HFF-Myc (cell line): ENCODE data around the gene CABLES2.

Source experiments
- DNase-seq: peaks from one replicate; pipeline ENCODE4 v3.0.0-alpha.2; 2011; ENCODE audit warnings: low read depth; ENCODE audit errors: extremely low read depth
- H3K4me3 ChIP-seq: replicated peaks from 2 replicates; pipeline ENCODE4 v1.5.1; 2011; ENCODE audit warnings: low read depth, mild to moderate bottlenecking, control low read depth, low read length
- CTCF ChIP-seq: IDR thresholded peaks from 2 replicates; pipeline ENCODE4 v1.5.1; 2012; ENCODE audit warnings: mild to moderate bottlenecking, low read depth, low read length, control low read depth; ENCODE audit errors: missing control alignments

Gene CABLES2

DNA sequence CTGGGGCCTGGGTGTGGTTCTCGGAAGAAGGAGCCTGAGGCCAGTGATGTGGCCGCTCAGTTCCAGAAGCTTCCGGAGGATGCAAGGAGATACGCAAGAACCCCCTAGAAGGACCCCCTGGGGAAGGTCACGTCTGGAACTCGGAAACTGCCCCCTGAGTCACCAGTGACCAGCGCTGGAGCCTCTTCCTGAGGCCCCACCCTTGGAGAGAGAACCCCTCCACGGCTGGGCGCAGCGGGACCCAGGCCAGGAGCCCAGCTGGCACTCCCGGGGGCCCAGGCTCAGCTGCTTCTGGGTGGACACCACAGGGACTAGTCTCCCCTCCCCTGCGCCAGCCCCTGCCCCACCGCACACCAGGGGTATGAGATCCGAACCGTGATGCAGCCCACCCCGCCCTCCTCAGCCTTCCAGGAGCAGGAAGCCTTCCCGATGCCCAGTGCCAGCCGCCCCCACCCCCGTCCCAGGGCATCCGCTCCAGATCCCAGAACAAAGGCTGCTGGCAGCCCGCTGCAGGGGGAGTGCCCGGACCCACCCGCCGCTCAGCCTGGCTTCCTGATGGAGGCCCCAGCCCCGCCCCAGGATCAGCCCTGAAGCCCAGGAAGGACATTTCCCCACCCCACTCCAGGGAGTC is 47.5 kb downstream of the CABLES2 start:
- TF ChIP-seq CTCF = no peak
- H3K4me3 ChIP-seq = no peak overlapping the region
- no peak for DNase-seq

DNA sequence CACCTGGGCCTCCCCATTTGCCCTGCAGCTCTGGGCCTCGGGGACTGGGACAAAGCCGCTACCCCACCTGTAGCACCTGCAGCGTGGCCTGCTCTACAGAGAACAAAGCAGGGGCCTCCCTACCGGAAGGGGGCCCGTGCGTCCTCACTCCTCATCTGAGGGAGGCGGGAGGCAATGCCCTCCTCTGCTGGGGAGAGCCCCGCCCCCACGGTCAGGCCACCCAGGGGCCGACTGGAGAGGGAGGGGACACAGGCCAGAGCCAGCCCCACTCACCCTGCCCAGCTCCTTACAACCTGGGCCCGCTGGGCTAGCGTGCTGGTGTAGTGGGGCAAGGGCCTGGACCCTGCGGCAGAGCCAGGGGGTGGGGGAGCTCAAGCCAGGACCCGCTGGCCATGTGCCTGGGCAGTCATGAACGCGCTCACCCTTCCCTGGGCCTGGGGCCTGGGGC is 48.0 kb downstream of the CABLES2 start:
- H3K4me3 ChIP-seq = no peak overlapping the region
- TF ChIP-seq CTCF = no peak
- no peak for DNase-seq

GRCh38 chr20:62358171-62359042 is 48.7 kb downstream of the CABLES2 start:
- TF ChIP-seq CTCF = no peak
- no peak overlapping the region for H3K4me3 ChIP-seq
- DNase-seq = no peak

DNA sequence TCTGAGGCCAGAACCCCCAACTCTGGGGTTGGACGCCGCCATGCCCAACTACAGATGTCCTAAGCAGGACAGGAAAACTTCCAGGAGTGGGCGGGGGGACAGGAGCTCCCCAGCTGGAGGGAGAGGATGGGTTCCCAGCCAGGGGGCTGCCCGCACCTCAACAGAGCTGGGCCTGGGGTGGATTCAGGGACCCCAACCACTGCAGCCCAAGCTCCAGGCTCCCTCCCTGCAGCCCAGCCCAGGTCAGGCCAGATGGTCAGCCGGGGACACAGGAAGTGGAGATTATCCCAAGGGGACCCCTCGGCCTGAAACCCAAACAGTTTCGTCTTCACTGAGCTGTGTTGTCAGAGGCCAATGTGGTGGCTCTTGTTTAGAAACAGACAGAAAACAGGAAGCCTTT is 49.4 kb downstream of the CABLES2 start:
- TF ChIP-seq CTCF = no peak
- no peak overlapping the region for H3K4me3 ChIP-seq
- DNase-seq = no peak

DNA sequence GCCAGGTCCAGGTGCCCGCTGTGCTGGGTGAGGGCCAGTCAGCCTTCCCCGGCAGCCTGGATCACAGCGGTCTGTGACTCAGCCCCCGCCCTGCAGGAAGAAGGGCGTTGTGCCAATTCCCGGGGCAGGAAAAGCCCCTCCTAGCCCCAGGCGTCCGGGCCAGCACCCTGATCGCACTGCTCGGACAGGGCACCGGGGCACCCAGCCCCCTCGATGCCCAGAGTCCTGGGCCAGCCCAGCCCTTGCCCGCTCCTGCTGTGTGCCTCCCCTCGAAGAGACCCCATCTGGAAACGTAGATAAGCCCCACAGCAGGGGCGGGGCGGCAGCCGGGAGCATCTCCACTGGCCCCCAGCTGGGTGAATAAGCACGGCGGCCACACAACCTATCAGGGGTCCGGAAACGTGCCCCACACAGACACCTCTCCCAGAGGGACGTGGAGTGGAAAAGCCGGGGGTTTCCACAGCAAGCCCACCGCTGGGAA is 49.9 kb downstream of the CABLES2 start:
- H3K4me3 ChIP-seq = no peak overlapping the region
- no peak for DNase-seq
- TF ChIP-seq CTCF = no peak

- no peak for DNase-seq
- H3K4me3 ChIP-seq = no peak overlapping the region
- no peak for TF ChIP-seq CTCF
Observed at GRCh38 chr20:62356589-62357186, 50.4 kb downstream of the CABLES2 start.
